ENCODE measurements around the gene SLC34A1.

The SLC34A1 gene

DNA sequence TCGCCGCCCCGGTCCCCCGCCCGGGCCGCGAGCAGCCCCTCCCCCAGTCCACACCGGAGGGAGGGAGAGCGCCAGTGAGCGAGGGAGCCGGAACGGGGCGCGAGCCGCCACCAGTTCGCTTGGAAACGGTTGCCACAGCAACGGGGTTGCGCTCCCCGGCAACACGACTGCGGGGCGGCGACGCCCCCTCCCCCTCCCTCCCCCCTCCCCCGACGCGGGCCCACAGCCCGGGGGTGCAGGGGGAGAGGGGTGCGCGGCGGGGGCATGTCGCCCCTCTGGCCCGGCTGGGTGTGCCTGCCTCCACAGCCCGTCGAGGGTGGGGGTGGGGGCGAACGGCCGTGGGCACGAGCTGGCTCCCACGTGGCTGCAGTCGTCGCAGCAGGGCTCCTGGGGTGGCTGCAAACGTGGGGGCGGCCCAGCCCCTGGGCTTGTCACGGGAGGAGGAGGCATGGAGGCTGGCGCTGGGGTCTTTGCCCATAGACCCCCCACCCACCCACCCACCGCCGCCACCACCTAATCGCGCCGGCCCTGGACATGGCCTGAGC is 62.9 kb downstream of the SLC34A1 start:
- peak; percentile 59 for DNase-seq

DNA sequence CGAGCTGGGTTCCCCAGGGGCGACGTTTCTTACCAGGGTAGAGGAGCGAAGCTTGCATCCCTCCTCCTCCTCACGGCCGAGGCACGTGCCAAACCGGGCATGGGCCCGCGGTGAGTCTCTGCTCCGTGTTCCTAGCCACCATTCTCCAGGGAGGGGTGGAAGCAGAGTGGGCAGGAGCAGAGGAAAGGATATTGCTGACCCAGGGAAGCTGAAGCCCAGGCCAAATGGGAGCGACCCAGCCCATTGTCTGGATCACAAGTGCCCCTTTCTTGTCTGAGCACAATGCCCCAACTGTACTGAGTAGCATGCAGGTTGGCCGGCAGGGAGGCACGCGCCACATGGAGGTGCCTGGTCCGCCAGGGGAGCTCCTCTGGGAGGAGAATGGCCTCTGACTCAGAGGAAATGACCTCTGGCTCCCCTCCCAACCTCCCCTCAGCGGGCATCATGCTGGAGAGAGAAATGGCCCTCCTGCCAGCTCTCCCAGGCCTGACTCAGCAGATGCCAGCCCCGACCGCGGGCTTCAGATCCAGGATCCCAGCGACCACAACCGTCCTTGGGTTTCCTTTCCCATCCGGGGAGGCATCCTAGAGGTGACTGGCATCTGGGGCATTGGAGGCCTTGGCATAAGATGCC is 63.5 kb downstream of the SLC34A1 start:
- no peak for DNase-seq
